Ovary (tissue), 9 donors: ENCODE results near the gene SRSF12. TPM values are rescaled to one million over a fixed set of nuclear protein-coding genes. Genes with fewer than 3 reads are reported as not detected.

Experiments
- DNase-seq, 5 donors: peaks; one replicate each; pipeline ENCODE4 v3.0.0-alpha.2; 2019 to 2020
- H3K27ac ChIP-seq, 2 donors: fragments of 200-600 bp; one replicate each; pipeline versions ENCODE4 v1.5.1 to v1.8.0; 2019 to 2022
- H3K27me3 ChIP-seq: fragments of 200-600 bp; one replicate; pipeline ENCODE4 v1.8.0; 2022
- H3K36me3 ChIP-seq: fragments of 200-600 bp; sonication (generic); one replicate; pipeline ENCODE4 v1.5.1; 2019
- H3K4me1 ChIP-seq: one replicate; pipeline ENCODE4 v1.8.1; 2013; ENCODE audit warnings: mild to moderate bottlenecking, moderate library complexity; ENCODE audit not compliant: insufficient read depth
- H3K4me3 ChIP-seq: fragments of 200-600 bp; sonication (generic); one replicate; pipeline ENCODE4 v1.5.1; 2017
- H3K9me3 ChIP-seq, 2 donors: fragments of 200-600 bp in 1 of 2; sonication (generic) in 1 of 2; one replicate each; pipeline versions ENCODE4 v1.5.1 to v1.8.1; 2013 to 2019; ENCODE audit warnings: mild to moderate bottlenecking in 1 of 2, moderate library complexity in 1 of 2
- CTCF ChIP-seq, 3 donors: fragments of 450-650 bp in 2 of 3; fragments of 200-600 bp in 1 of 3; IDR thresholded peaks; one replicate each; pipeline versions ENCODE4 v1.5.1 to v1.8.0; 2016 to 2022; ENCODE audit warnings: antibody characterized with exemption in 3 of 3, mild to moderate bottlenecking in 1 of 3
- EP300 ChIP-seq: sonication (generic); formaldehyde crosslinking; IDR thresholded peaks from one replicate; pipeline ENCODE4 v1.6.1; 2017; ENCODE audit warnings: antibody characterized with exemption
- POLR2A ChIP-seq: fragments of 450-650 bp; IDR thresholded peaks from one replicate; pipeline ENCODE4 v1.6.1; 2017; ENCODE audit warnings: antibody characterized with exemption, mild to moderate bottlenecking, moderate library complexity
- WGBS, 3 donors: extraction: QIAGEN DNeasy Blood & Tissue Kit in 1 of 3; methylation state at CpG; one replicate each; pipeline versions ENCODE4 v1.1.5 to v1.1.7; 2013 to 2017; 5-methylcytosine and 5-hydroxymethylcytosine counted together
- intact Hi-C, 4 donors: fragments of 100-400 bp; cut with DNase I; formaldehyde crosslinking; loops; one replicate each; pipeline versions ENCODE4 v1.11.0 to v1.15.1; 2022 to 2023
- polyA plus RNA-seq, 2 donors: library from polyadenylated mRNA; stranded (reverse); fragments of 200-250 nt in 1 of 2; fragments of 350-450 nt in 1 of 2; fragmentation: Illumina TruSeq in 1 of 2; extraction: RNeasy Lipid Tissue Mini Kit (QIAGEN cat#74804) in 1 of 2; gene quantifications; one replicate each; pipeline ENCODE4 v1.2.3, GENCODE V29; 2013 to 2014
- small RNA-seq: library from RNA; depleted of rRNA; stranded (forward); fragments of <200 nt; gene quantifications from one replicate; pipeline ENCODE3, GENCODE V24; 2016
- total RNA-seq, 7 donors: library from RNA; depleted of rRNA in 2 of 7; stranded (reverse); fragments of >200 nt in 2 of 7; fragmentation: NEBNext Ultra II Directional in 3 of 7; extraction: Animal tissue kit (Norgen Biotek cat#: 25700) in 3 of 7; gene quantifications; one replicate each; pipeline versions ENCODE4 v1.1.0 to v1.2.4, GENCODE V29; 2016 to 2023
- donor health status: DM: no; HTN: no; CAD: no; lungs with moderate emphysema.
- donor health status: DM: no; HTN: no; CAD: no.
- donor health status: Bipolar disorder and iron deficiency.
- donor health status: DM: yes; HTN: yes; CAD: no.
- donor health status: DM: no; HTN: no; CAD: no.
- donor health status: DM: yes; HTN: yes; CAD: no.

The SRSF12 gene
- total and polyA plus RNA-seq, 9 donors = 0.83 to 9.8 (median 2.5) TPM

GRCh38 chr6:89047473-89047872, 70.4 kb downstream of the SRSF12 start:
- no peaks in the 10 kb centered on the region for H3K36me3 ChIP-seq
- DNase-seq = no peak
- peaks cover 5% of the 10 kb centered on the region for H3K4me1 ChIP-seq
- no peak overlapping the region for H3K4me3 ChIP-seq
- TF ChIP-seq EP300 = no peak
- TF ChIP-seq POLR2A = no peak
- TF ChIP-seq CTCF (IDR thresholded peaks at IDR 0.05) = no peak
- no peaks in the 10 kb centered on the region for H3K9me3 ChIP-seq
- no peaks in the 10 kb centered on the region for H3K27me3 ChIP-seq
- no peak overlapping the region for H3K27ac ChIP-seq
- 70 to 77% (median 76%) methylated on average over 4 of the region's 4 CpGs for WGBS, 3 donors
- intact Hi-C loops = no loop called here

Small RNA genes within 50 kb of the gene (small RNA-seq; reads per million reads assigned to genes)
- gene RN7SL336P (not detected), gene RNU2-61P (0.45 reads per million)

Other genes starting within 250 kb of the SRSF12 start
- 10 to 100 TPM in 6 of 7 donors, 1 to 10 TPM in 1; 9.5 to 17.9 (median 11.6) TPM for gene RNGTT, start 154.5 kb downstream of the SRSF12 start, total RNA-seq
- 1 to 10 TPM; 3.9 to 7.7 TPM for gene RNGTT, start 154.5 kb downstream of the SRSF12 start, polyA plus RNA-seq
- gene PNRC1, start 37.3 kb downstream of the SRSF12 start, total RNA-seq = 100 to 1,000 TPM; 311 to 507 (median 427) TPM
- 100 to 1,000 TPM; 152 to 239 TPM for gene PNRC1, start 37.3 kb downstream of the SRSF12 start, polyA plus RNA-seq
- gene PM20D2, start 28.0 kb upstream of the SRSF12 start, total RNA-seq = 10 to 100 TPM; 18.4 to 32.0 (median 27.7) TPM
- gene PM20D2, start 28.0 kb upstream of the SRSF12 start, polyA plus RNA-seq = 10 to 100 TPM; 10.0 to 19.5 TPM
- gene GABRR1, start 99.3 kb upstream of the SRSF12 start, total RNA-seq = not detected
- gene GABRR1, start 99.3 kb upstream of the SRSF12 start, polyA plus RNA-seq = under 1 TPM in 1 of 2 donors, not detected in 1; 0.07 TPM
- gene GABRR2, start 197.2 kb upstream of the SRSF12 start, total RNA-seq = 1 to 10 TPM in 1 of 7 donors, under 1 TPM in 5, not detected in 1; 0.24 to 1.1 (median 0.52) TPM
- gene GABRR2, start 197.2 kb upstream of the SRSF12 start, polyA plus RNA-seq = under 1 TPM; 0.24 to 0.70 TPM
- gene UBE2J1, start 234.7 kb upstream of the SRSF12 start, total RNA-seq = 10 to 100 TPM; 25.3 to 48.6 (median 35.8) TPM
- gene UBE2J1, start 234.7 kb upstream of the SRSF12 start, polyA plus RNA-seq = 10 to 100 TPM; 21.6 to 40.6 TPM